ENCODE measurements around the gene RAB40B.

The RAB40B gene

GRCh38 chr17:82718986-82719685, 20.6 kb upstream of the RAB40B start:
- Histone ChIP-seq H3K4me3 (ENCODE audit: low read depth in 1 of 2, low read length in 1 of 2) (no peak overlapping the region), H3K27ac (no peak overlapping the region), H3K27me3 (peaks cover 9% of the 10 kb centered on the region), H3K9me3 (no peaks in the 10 kb centered on the region), H3K4me1 (ENCODE audit: control insufficient read depth in 1 of 2, insufficient read depth in 1 of 2, low read depth in 1 of 2, low read length in 1 of 2) (peaks cover 19 to 23% of the 10 kb centered on the region in 2 experiments), H3K36me3 (peaks cover 20% of the 10 kb centered on the region)
- no peak for TF ChIP-seq CTCF (IDR thresholded peaks at IDR 0.05)

GRCh38 chr17:82716203-82717010, 17.9 kb upstream of the RAB40B start, which contains the start of gene FN3KRP:
Gene FN3KRP (plus strand): TSS chr17:82716706. CDS start chr17:82716756, 50 bp downstream.
- Histone ChIP-seq H3K9me3 (no peaks in the 10 kb centered on the region), H3K27me3 (peaks cover 12% of the 10 kb centered on the region), H3K27ac (peak within 1 kb of the TSS; percentile 49), H3K4me3 (ENCODE audit: low read depth in 1 of 2, low read length in 1 of 2) (peak within 1 kb of the TSS; percentile 67 to 94), H3K4me1 (ENCODE audit: control insufficient read depth in 1 of 2, insufficient read depth in 1 of 2, low read depth in 1 of 2, low read length in 1 of 2) (peaks cover 19 to 23% of the 10 kb centered on the region in 2 experiments), H3K36me3 (peaks cover 15% of the 10 kb centered on the region)
- TF ChIP-seq CTCF (IDR thresholded peaks at IDR 0.05): no peak

GRCh38 chr17:82713071-82713723, 14.7 kb upstream of the RAB40B start:
- Histone ChIP-seq H3K27me3 (peaks cover 21% of the 10 kb centered on the region), H3K4me3 (ENCODE audit: low read depth in 1 of 2, low read length in 1 of 2) (no peak overlapping the region), H3K36me3 (no peaks in the 10 kb centered on the region), H3K9me3 (no peaks in the 10 kb centered on the region), H3K4me1 (ENCODE audit: control insufficient read depth in 1 of 2, insufficient read depth in 1 of 2, low read depth in 1 of 2, low read length in 1 of 2) (peaks cover 19 to 23% of the 10 kb centered on the region in 2 experiments), H3K27ac (no peak overlapping the region)
- no peak for TF ChIP-seq CTCF (IDR thresholded peaks at IDR 0.05)

GRCh38 chr17:82710499-82711232, 12.2 kb upstream of the RAB40B start:
- H3K36me3 ChIP-seq: no peaks in the 10 kb centered on the region
- no peak overlapping the region for H3K4me3 ChIP-seq (ENCODE audit: low read depth in 1 of 2, low read length in 1 of 2)
- no peak overlapping the region for H3K27ac ChIP-seq
- H3K27me3 ChIP-seq: peaks cover 13% of the 10 kb centered on the region
- H3K4me1 ChIP-seq (ENCODE audit: control insufficient read depth in 1 of 2, insufficient read depth in 1 of 2, low read depth in 1 of 2, low read length in 1 of 2): no peaks in the 10 kb centered on the region
- TF ChIP-seq CTCF (IDR thresholded peaks at IDR 0.05): no peak
- H3K9me3 ChIP-seq: no peaks in the 10 kb centered on the region

All from neutrophil (primary cell).